Osteocyte (in vitro differentiated cells): Measurements from ENCODE around the gene IL3. TPM values are rescaled to one million over a fixed set of nuclear protein-coding genes. Genes with fewer than 3 reads are reported as not detected.

Experiments
- DNase-seq: peaks from one replicate; pipeline ENCODE4 v3.0.0; 2021; ENCODE audit warnings: mixed read lengths; ENCODE audit not compliant: unreplicated experiment; ENCODE audit errors: extremely low spot score
- H3K27ac Mint-ChIP-seq: one replicate; pipeline ENCODE4 v1.8.0; 2021; ENCODE audit warnings: mild to moderate bottlenecking, mixed read lengths; ENCODE audit not compliant: unreplicated experiment
- H3K27me3 Mint-ChIP-seq: one replicate; pipeline ENCODE4 v1.8.0; 2021; ENCODE audit warnings: mixed read lengths; ENCODE audit not compliant: unreplicated experiment
- H3K36me3 Mint-ChIP-seq: one replicate; pipeline ENCODE4 v1.8.0; 2021; ENCODE audit warnings: mixed read lengths; ENCODE audit not compliant: unreplicated experiment
- H3K4me1 Mint-ChIP-seq: one replicate; pipeline ENCODE4 v1.8.0; 2021; ENCODE audit warnings: mixed read lengths; ENCODE audit not compliant: unreplicated experiment
- H3K4me3 Mint-ChIP-seq: one replicate; pipeline ENCODE4 v1.8.0; 2021; ENCODE audit warnings: mild to moderate bottlenecking, moderate library complexity, mixed read lengths; ENCODE audit not compliant: unreplicated experiment
- H3K9me3 Mint-ChIP-seq: one replicate; pipeline ENCODE4 v1.8.0; 2021; ENCODE audit warnings: mixed read lengths; ENCODE audit not compliant: unreplicated experiment
- CTCF ChIP-seq: fragments of 200-600 bp; sonication (generic); IDR thresholded peaks from 2 replicates; pipeline ENCODE4 v1.5.0; 2021; ENCODE audit warnings: antibody characterized with exemption, mild to moderate bottlenecking, moderate library complexity
- total RNA-seq: library from RNA; stranded (reverse); gene quantifications from 2 replicates; pipeline ENCODE4 v1.2.1, GENCODE V29; 2021

IL3 gene
- total RNA-seq, 1 donor from 2014 or later, result not detected

- no peak for DNase-seq
- no peaks in the 10 kb centered on the region for H3K9me3 Mint-ChIP-seq
- H3K27ac Mint-ChIP-seq, result no peak overlapping the region
These were observed 10.3 kb upstream of the IL3 start for GRCh38 chr5:132050136-132050535.

GRCh38 chr5:132050661-132051552 lies 9.5 kb upstream of the IL3 start:
- H3K27me3 Mint-ChIP-seq, result peaks cover 33% of the 10 kb centered on the region
- no peaks in the 10 kb centered on the region for H3K36me3 Mint-ChIP-seq
- no peak for DNase-seq
- H3K4me3 Mint-ChIP-seq, result no peak overlapping the region
- no peak for TF ChIP-seq CTCF
- no peak overlapping the region for H3K27ac Mint-ChIP-seq
- H3K9me3 Mint-ChIP-seq, result no peaks in the 10 kb centered on the region
- no peaks in the 10 kb centered on the region for H3K4me1 Mint-ChIP-seq

More at GRCh38 chr5:132050136-132050535, 10.3 kb upstream of the IL3 start:
- no peaks in the 10 kb centered on the region for H3K4me1 Mint-ChIP-seq
- no peaks in the 10 kb centered on the region for H3K36me3 Mint-ChIP-seq
- TF ChIP-seq CTCF, result no peak
- peaks cover 32% of the 10 kb centered on the region for H3K27me3 Mint-ChIP-seq
- H3K4me3 Mint-ChIP-seq, result no peak overlapping the region

GRCh38 chr5:132052520-132052919 lies 7.9 kb upstream of the IL3 start:
- TF ChIP-seq CTCF, result no peak
- no peaks in the 10 kb centered on the region for H3K9me3 Mint-ChIP-seq
- H3K4me1 Mint-ChIP-seq, result no peaks in the 10 kb centered on the region
- no peak overlapping the region for H3K4me3 Mint-ChIP-seq
- H3K27ac Mint-ChIP-seq, result no peak overlapping the region
- no peaks in the 10 kb centered on the region for H3K36me3 Mint-ChIP-seq
- peak; percentile 68 for DNase-seq
- H3K27me3 Mint-ChIP-seq, result peaks cover 23% of the 10 kb centered on the region

GRCh38 chr5:132053483-132053882 lies 7.0 kb upstream of the IL3 start:
- Mint-ChIP-seq H3K4me3 (no peak overlapping the region), H3K27me3 (peaks cover 25% of the 10 kb centered on the region), H3K9me3 (no peaks in the 10 kb centered on the region), H3K27ac (no peak overlapping the region), H3K4me1 (no peaks in the 10 kb centered on the region), H3K36me3 (no peaks in the 10 kb centered on the region)
- TF ChIP-seq CTCF, result no peak
- peak; percentile 75 for DNase-seq

GRCh38 chr5:132054031-132054696 lies 6.3 kb upstream of the IL3 start:
- Mint-ChIP-seq H3K27me3 (peaks cover 25% of the 10 kb centered on the region), H3K4me3 (no peak overlapping the region), H3K9me3 (no peaks in the 10 kb centered on the region), H3K4me1 (no peaks in the 10 kb centered on the region), H3K27ac (no peak overlapping the region), H3K36me3 (no peaks in the 10 kb centered on the region)
- DNase-seq, result peak; percentile 67
- no peak for TF ChIP-seq CTCF
